ENCODE data around the gene GAPDHS. TPM values are rescaled to one million over a fixed set of nuclear protein-coding genes. Genes with fewer than 3 reads are reported as not detected.

Gene GAPDHS
- total and polyA plus RNA-seq, 2 of the 13 experiments (the other 11 are each of a cell fraction or from before 2014, with no cell fraction given), result not detected

DNA sequence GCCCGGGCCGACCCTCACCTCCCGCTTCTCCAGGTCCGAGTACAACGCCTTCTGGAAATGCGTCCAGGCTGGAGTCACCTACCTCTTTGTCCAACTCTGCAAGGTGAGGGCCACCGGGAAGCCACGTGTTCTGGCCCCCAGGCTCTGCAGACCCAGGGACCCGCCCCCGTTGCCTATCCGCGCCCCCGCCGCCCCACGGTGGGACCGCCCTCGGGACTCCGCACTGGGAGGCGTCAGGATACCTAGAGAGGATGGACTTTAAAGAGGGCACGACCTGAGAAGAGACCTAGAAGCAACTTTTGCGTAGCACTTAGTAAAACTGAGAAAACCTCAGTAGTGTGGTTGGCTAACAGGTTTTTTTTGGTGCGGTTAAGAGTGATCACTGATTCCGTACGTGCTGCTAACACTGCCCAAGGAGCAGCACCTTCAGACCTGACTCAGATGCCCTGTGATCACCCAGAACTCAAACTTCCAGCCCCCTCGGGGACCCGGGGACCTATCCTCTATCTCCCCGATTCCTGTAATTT, 12.7 kb downstream of the GAPDHS start (continued):
- TF ChIP-seq, protein P1, sequence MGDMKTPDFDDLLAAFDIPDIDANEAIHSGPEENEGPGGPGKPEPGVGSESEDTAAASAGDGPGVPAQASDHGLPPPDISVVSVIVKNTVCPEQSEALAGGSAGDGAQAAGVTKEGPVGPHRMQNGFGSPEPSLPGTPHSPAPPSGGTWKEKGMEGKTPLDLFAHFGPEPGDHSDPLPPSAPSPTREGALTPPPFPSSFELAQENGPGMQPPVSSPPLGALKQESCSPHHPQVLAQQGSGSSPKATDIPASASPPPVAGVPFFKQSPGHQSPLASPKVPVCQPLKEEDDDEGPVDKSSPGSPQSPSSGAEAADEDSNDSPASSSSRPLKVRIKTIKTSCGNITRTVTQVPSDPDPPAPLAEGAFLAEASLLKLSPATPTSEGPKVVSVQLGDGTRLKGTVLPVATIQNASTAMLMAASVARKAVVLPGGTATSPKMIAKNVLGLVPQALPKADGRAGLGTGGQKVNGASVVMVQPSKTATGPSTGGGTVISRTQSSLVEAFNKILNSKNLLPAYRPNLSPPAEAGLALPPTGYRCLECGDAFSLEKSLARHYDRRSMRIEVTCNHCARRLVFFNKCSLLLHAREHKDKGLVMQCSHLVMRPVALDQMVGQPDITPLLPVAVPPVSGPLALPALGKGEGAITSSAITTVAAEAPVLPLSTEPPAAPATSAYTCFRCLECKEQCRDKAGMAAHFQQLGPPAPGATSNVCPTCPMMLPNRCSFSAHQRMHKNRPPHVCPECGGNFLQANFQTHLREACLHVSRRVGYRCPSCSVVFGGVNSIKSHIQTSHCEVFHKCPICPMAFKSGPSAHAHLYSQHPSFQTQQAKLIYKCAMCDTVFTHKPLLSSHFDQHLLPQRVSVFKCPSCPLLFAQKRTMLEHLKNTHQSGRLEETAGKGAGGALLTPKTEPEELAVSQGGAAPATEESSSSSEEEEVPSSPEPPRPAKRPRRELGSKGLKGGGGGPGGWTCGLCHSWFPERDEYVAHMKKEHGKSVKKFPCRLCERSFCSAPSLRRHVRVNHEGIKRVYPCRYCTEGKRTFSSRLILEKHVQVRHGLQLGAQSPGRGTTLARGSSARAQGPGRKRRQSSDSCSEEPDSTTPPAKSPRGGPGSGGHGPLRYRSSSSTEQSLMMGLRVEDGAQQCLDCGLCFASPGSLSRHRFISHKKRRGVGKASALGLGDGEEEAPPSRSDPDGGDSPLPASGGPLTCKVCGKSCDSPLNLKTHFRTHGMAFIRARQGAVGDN (CRISPR knock-in tag; IDR thresholded peaks at IDR 0.05), result peak; percentile 4; the same call in 1 of the 2 replicates

- Histone ChIP-seq H3K4me3 (replicated peaks in 1 of 3; ENCODE audit: insufficient read depth in 1 of 3, low read depth in 2 of 3, low read length in 3 of 3) (peak overlapping the region; percentile 89 to 96 (median 92)), H3K4me2 (ENCODE audit: low read depth, low read length) (peak overlapping the region; percentile 87), H3K79me2 (ENCODE audit: insufficient read depth, low read length) (peaks cover 25% of the 10 kb centered on the region), H3K4me1 (ENCODE audit: insufficient read depth, low read length) (peaks cover 43% of the 10 kb centered on the region), H3K36me3 (replicated peaks in 1 of 2; ENCODE audit: control insufficient read depth in 1 of 2, insufficient read depth in 2 of 2, low read length in 2 of 2) (peaks cover 0 to 3% of the 10 kb centered on the region in 2 experiments; a peak in 3 of 5 replicates), H3K9ac (ENCODE audit: insufficient read depth, low read depth, low read length) (peak overlapping the region; percentile 88), H4K20me1 (ENCODE audit: insufficient read depth, low read length) (no peaks in the 10 kb centered on the region), H2AFZ (ENCODE audit: low read length) (no peak overlapping the region), H3K27me3 (ENCODE audit: control insufficient read depth in 1 of 2, insufficient read depth in 2 of 2, low read length in 2 of 2) (no peaks in the 10 kb centered on the region; a peak in 1 of 5 replicates), H3K9me3 (ENCODE audit: low read length) (no peaks in the 10 kb centered on the region), H3K27ac (ENCODE audit: extremely low read length, insufficient read depth, low read length) (peak overlapping the region; percentile 66)
- CTCF ChIA-PET (ENCODE audit: low intra/inter-chr PET ratio, low total read pairs), result no interaction called here
- TSS peak; percentile 63 for BruUV-seq (replicated peaks)
- in situ Hi-C loops (cut with HindIII; ENCODE audit: extremely low pct_ligation_motif_present, low pct_unique_long_range_greater_than_20kb), result loop anchor here (5.0 kb wide), 2 partner anchors 96 to 171 kb away; partner anchors contain the start of genes ETV2 and KMT2B
- FAIRE-seq (no peak), ATAC-seq (no peak), DNase-seq (ENCODE audit: low spot score) (no peak)
- POLR2A ChIA-PET, result interaction anchor here (1.6 kb wide), 1 partner anchor 36 kb away, joined by 4 read pairs; no protein-coding TSS in a partner anchor
- intact Hi-C loops (cut with micrococcal nuclease; ENCODE audit: unreplicated experiment), result no loop called here
- WGBS (ENCODE audit: low lambda C conversion rate), result 69% methylated on average over 5 of the region's 8 CpGs
- TF ChIP-seq ZNF841 (CRISPR knock-in tag; IDR thresholded peaks at IDR 0.05; ENCODE audit: borderline replicate concordance) (no peak), ZNF558 (CRISPR knock-in tag; IDR thresholded peaks at IDR 0.05; ENCODE audit: borderline replicate concordance) (no peak), GMEB2 (CRISPR knock-in tag; IDR thresholded peaks at IDR 0.05; ENCODE audit: low read depth) (no peak), PPARG (CRISPR knock-in tag; conservative IDR thresholded peaks at IDR 0.05) (no peak), TBX3 (IDR thresholded peaks at IDR 0.05; ENCODE audit: borderline replicate concordance) (no peak), MEIS1 (CRISPR knock-in tag; IDR thresholded peaks at IDR 0.05; ENCODE audit: borderline replicate concordance) (no peak), RAD51 (IDR thresholded peaks at IDR 0.05; ENCODE audit: borderline replicate concordance) (no peak), PRPF4 (IDR thresholded peaks at IDR 0.05; ENCODE audit: low read depth, low read length, poor library complexity, severe bottlenecking) (no peak), ZFYVE20 (CRISPR knock-in tag; IDR thresholded peaks at IDR 0.05; ENCODE audit: borderline replicate concordance, low read depth) (no peak), REXO4 (CRISPR knock-in tag; IDR thresholded peaks at IDR 0.05; ENCODE audit: borderline replicate concordance) (no peak), JUN (CRISPR knock-in tag; IDR thresholded peaks at IDR 0.05) (no peak)
Measured at GRCh38 chr19:35546532-35546931, 13.3 kb downstream of the GAPDHS start.
